ENCODE measurements around the gene CAMK2N2.
A peak's percentile ranks its signal among the peaks of the same experiment; 100 is the strongest.

Gene CAMK2N2

DNA sequence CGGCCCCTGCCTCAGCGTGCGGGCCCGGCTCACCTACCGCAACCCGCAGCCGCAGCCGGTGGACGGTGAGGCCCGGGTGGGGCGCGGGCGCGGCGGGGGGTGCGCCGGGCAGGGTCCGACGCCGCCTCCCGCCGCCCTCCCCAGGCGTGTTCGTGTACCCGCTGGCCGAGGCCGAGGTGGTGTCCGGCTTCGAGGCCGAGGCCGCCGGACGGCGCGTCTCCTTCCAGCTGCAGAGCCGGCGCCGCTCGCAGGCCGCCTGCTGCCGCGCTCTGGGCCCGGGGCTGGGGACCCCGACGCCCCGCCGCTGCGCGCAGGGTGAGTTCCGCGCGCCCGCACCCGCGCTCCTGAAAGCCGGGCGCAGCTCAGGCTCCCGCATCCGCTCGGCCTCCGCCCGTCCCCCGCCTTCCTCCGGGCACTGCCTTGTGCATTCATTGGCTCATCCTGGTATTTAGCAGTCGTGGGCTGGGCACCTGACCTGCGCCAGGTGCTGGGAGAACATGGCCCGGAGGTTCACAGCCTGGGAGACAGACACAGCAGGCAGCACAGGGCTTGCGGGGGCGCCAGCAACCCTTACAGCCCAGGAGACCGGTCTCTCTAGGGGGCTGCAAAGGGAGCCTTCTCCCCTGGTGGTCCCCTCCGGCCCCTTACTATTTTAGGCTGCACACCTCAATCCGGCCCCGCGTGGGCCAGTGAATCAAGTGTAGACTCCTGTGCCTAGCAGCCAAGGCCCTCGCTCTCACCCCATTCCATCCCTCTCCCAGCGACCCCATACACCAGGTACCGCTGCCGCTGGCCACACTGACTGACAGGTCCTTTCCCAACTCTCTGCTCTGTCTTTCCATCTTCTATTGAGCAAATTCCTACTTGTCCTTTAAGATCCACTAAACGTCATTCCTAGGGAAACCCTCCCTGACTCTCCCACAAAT, 30.5 kb downstream of the CAMK2N2 start:
- peak; percentile 60 for DNase-seq (ENCODE audit: low spot score)
- Histone ChIP-seq H3K9me3 (ENCODE audit: severe bottlenecking) (no peaks in the 10 kb centered on the region), H3K4me3 (ENCODE audit: severe bottlenecking) (peak overlapping the region; percentile 28), H3K27me3 (ENCODE audit: insufficient read depth, poor library complexity, severe bottlenecking) (peaks cover 37% of the 10 kb centered on the region), H3K27ac (ENCODE audit: poor library complexity, severe bottlenecking) (no peak overlapping the region), H3K4me1 (ENCODE audit: insufficient read depth, poor library complexity, severe bottlenecking) (peaks cover 3% of the 10 kb centered on the region), H3K36me3 (ENCODE audit: low read depth) (no peaks in the 10 kb centered on the region)
- peak; percentile 54 for ATAC-seq (ENCODE audit: low read depth)
- TF ChIP-seq CTCF (IDR thresholded peaks at IDR 0.05; ENCODE audit: poor library complexity, severe bottlenecking), result no peak

DNA sequence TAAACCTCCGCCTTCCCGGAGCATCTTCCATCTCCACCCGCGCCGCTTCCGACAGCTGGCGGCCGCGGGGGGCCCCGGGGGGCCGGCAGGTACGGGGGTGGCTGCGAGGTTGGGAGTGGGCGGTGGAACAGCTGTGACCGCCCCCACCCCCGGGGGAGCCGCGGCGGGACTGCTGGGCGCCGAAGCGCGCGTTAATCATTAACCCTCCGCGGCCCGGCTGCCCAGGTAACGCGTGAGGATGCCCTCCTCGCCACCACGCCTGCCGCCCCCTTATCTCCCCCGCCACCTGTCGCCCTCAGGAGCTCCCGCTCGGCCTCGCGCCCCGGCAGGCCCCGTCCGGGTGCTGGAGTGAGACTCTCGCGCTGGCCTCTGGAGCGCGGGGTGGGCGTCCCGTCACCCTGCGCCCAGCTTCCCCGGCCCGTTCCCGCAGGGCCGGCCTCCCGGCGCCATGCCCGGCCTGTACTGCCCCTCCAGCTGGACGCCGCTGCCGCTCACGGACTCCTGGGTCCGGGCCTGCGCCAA, 31.2 kb downstream of the CAMK2N2 start:
- no peak for DNase-seq (ENCODE audit: low spot score)
- no peak for TF ChIP-seq CTCF (IDR thresholded peaks at IDR 0.05; ENCODE audit: poor library complexity, severe bottlenecking)
- H3K27me3 ChIP-seq (ENCODE audit: insufficient read depth, poor library complexity, severe bottlenecking), result peaks cover 37% of the 10 kb centered on the region
- ATAC-seq (ENCODE audit: low read depth), result no peak
- H3K27ac ChIP-seq (ENCODE audit: poor library complexity, severe bottlenecking), result no peak overlapping the region
- H3K9me3 ChIP-seq (ENCODE audit: severe bottlenecking), result no peaks in the 10 kb centered on the region
- H3K4me1 ChIP-seq (ENCODE audit: insufficient read depth, poor library complexity, severe bottlenecking), result peaks cover 3% of the 10 kb centered on the region
- H3K4me3 ChIP-seq (ENCODE audit: severe bottlenecking), result peak overlapping the region; percentile 28
- H3K36me3 ChIP-seq (ENCODE audit: low read depth), result no peaks in the 10 kb centered on the region

DNA sequence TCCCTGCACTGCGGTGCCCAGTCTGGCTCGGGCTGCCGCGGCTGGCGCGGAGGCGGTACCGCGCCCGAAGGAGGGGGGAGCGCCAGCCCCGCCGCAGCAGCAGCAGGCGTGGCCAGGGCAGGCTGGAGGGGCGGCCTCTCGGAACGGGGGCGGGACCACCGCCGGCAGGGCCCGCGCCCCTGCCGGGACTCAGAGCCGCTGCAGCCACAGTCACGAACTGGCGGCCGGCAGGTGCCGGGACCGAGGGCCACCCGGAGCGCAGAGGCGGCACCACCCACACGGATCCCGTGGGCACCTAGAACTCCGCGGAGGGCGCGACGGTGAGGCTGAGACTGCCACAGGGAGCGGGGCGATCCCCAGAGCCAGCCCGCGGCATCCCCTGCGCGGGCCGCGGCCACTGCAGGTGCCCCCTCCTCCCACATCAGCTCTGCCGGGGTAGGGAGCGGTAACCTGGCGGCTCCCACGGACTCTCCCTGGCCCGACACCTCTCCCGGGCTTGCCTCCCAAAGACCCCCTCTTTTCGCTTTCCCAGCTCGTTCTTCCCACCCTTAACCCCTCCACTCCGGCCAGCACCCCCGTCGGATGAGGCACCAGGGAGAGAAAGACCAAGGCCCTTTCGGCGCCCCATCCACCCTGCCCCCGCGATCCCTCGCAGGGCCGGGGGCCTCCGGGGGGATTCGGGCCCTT, 31.8 kb downstream of the CAMK2N2 start, which contains the start of gene VWA5B2:
Gene VWA5B2, plus strand, starts transcription at position 192 of the 687 bp plus-strand sequence. CDS start 944 bp downstream, outside the sequence.
- no peaks in the 10 kb centered on the region for H3K36me3 ChIP-seq (ENCODE audit: low read depth)
- H3K27ac ChIP-seq (ENCODE audit: poor library complexity, severe bottlenecking), result no peak within 1 kb of the TSS
- H3K27me3 ChIP-seq (ENCODE audit: insufficient read depth, poor library complexity, severe bottlenecking), result peaks cover 37% of the 10 kb centered on the region
- peak within 1 kb of the TSS; percentile 28 for H3K4me3 ChIP-seq (ENCODE audit: severe bottlenecking)
- ATAC-seq (ENCODE audit: low read depth), result peak; percentile 76
- peaks cover 3% of the 10 kb centered on the region for H3K4me1 ChIP-seq (ENCODE audit: insufficient read depth, poor library complexity, severe bottlenecking)
- no peak for TF ChIP-seq CTCF (IDR thresholded peaks at IDR 0.05; ENCODE audit: poor library complexity, severe bottlenecking)
- no peaks in the 10 kb centered on the region for H3K9me3 ChIP-seq (ENCODE audit: severe bottlenecking)
- DNase-seq (ENCODE audit: low spot score), result peak; percentile 61

DNA sequence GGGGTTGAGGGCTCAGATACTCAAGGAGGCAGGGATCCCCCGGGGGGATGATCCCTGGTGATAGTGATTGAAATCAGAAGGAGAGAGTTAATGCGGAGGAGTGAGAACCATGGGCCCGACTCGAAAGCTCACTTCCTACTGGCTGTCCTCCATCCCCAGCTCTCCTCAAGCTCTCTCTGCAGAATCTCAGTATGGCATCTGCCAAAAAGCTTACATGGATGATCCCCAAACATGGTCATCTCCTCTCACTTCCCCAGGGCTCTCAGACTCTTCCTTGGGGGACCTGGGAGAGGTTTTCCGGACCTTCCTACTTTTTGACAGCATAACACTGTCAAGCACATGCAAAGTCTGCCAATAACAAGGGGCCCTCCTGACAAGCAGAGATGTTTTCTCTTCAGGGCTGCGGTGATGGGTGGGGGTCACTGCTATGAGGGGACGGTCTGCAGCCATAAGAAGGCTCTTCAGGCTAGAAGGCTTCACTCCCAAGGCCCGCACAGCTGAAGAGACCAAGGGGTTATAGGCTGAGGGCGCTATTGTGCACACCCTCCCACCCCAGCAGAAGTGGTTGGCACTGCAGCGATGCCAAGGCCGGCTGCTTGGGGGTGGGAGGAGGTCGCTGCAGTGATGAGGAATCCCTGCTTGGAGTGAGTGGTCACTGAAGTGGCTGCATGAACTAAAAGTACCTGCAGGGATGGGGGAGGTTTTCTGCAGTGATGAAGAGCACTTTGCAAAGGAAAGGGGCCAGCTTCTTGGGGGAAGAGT, 32.8 kb downstream of the CAMK2N2 start:
- no peak overlapping the region for H3K4me3 ChIP-seq (ENCODE audit: severe bottlenecking)
- H3K27me3 ChIP-seq (ENCODE audit: insufficient read depth, poor library complexity, severe bottlenecking), result peaks cover 37% of the 10 kb centered on the region
- no peak overlapping the region for H3K27ac ChIP-seq (ENCODE audit: poor library complexity, severe bottlenecking)
- TF ChIP-seq CTCF (IDR thresholded peaks at IDR 0.05; ENCODE audit: poor library complexity, severe bottlenecking), result no peak
- no peaks in the 10 kb centered on the region for H3K4me1 ChIP-seq (ENCODE audit: insufficient read depth, poor library complexity, severe bottlenecking)
- H3K9me3 ChIP-seq (ENCODE audit: severe bottlenecking), result no peaks in the 10 kb centered on the region
- H3K36me3 ChIP-seq (ENCODE audit: low read depth), result no peaks in the 10 kb centered on the region
- ATAC-seq (ENCODE audit: low read depth) (no peak), DNase-seq (ENCODE audit: low spot score) (no peak)
